GM13977 (cell line): ENCODE results near the gene DDX42.
A peak's percentile ranks its signal among the peaks of the same experiment; 100 is the strongest.

ENCODE experiments used
- DNase-seq: peaks from one replicate; pipeline ENCODE4 v3.0.0; 2012; ENCODE audit warnings: low spot score
- CTCF ChIP-seq: IDR thresholded peaks from 2 replicates; pipeline ENCODE4 v1.5.1; 2012; ENCODE audit warnings: mild to moderate bottlenecking, control low read depth; ENCODE audit not compliant: insufficient read depth; ENCODE audit errors: extremely low read depth, missing control alignments
- in situ Hi-C: fragments of 300-500 bp; cut with MboI; formaldehyde crosslinking; loops from one replicate; pipeline ENCODE4 v1.12.0; 2022; ENCODE audit warnings: low sequenced_read_pairs, low pct_unique_long_range_greater_than_20kb, mixed read lengths, inconsistent platforms; ENCODE audit not compliant: unreplicated experiment

The DDX42 gene

DNA sequence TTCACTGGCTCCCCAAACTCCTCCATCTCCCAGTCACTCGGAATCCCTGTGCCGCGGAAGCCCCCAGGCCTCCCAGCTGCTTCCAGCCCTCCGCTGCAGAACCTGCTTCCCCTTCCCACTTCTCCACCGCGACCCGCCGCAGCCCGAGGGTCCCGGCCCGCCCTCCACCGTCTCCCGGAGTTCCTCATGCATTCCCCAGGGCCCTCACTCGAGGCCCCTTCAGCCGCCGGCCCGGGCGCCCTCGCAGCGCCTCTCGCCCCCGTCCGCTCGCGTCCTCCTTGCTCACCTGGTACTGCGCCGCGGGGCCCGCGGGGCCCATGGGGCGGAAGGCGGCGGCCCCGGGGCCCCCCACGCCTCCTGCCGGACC, 68.2 kb downstream of the DDX42 start:
- no peak for TF ChIP-seq CTCF
- in situ Hi-C loops = loop anchor here (25.0 kb wide), 1 partner anchor 405 kb away; the partner anchor contains the start of gene CYB561
- no peak for DNase-seq

DNA sequence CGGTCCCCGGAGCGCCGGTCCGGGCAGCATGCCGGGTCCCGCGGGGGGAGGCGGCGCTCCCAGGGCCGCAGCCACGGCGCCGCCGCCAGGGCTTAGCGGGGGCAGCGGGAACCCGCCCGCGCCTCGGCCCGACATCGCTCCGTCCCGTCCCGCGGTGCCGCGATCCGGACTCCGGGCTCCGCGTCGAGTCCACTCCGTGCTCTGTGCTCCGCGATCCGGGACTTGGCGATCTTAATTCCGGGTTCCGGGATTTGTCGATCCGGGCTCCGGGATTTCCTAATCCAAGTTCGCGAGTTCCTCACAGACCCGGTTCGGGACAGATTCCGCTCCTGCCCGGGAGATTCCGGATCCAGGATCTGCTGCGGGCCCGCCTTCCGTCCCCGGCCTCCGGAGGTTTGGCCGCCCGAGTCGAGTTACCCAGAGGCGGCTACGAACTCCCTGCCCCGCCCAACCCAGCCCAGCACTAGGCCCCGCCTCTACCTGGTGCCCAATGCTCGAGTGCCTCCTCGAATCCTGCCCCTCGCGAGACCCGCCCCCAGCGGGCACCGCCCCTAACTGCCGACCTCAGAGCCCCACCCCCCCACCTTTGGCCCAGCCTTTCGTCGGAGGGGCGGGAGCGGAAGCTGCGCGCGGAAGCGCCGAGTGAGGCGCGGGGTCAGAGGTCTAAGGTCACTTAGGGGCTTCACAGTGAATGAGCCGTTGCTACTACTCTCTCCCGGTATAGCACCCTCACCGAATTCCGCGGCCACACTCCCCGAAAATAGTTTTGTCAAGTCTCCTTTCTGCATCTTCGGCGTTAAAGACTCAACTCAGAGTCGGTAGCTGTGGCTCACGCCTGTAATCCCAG, 68.8 kb downstream of the DDX42 start, which contains the start of gene SMARCD2:
SMARCD2 (minus strand) TSS at position 146 of the 847 bp plus-strand sequence; CDS start at position 135, 11 bp downstream.
- in situ Hi-C loops = loop anchor here (25.0 kb wide), 1 partner anchor 405 kb away; the partner anchor contains the start of gene CYB561

GRCh38 chr17:63843387-63843888, 69.5 kb downstream of the DDX42 start:
- in situ Hi-C loops = loop anchor here (25.0 kb wide), 1 partner anchor 406 kb away; the partner anchor contains the start of gene CYB561
- peak; percentile 60 for DNase-seq

More for the DNA sequence above, 68.8 kb downstream of the DDX42 start, which contains the start of gene SMARCD2:
- no peak for TF ChIP-seq CTCF
- peak; percentile 98 for DNase-seq

DNA sequence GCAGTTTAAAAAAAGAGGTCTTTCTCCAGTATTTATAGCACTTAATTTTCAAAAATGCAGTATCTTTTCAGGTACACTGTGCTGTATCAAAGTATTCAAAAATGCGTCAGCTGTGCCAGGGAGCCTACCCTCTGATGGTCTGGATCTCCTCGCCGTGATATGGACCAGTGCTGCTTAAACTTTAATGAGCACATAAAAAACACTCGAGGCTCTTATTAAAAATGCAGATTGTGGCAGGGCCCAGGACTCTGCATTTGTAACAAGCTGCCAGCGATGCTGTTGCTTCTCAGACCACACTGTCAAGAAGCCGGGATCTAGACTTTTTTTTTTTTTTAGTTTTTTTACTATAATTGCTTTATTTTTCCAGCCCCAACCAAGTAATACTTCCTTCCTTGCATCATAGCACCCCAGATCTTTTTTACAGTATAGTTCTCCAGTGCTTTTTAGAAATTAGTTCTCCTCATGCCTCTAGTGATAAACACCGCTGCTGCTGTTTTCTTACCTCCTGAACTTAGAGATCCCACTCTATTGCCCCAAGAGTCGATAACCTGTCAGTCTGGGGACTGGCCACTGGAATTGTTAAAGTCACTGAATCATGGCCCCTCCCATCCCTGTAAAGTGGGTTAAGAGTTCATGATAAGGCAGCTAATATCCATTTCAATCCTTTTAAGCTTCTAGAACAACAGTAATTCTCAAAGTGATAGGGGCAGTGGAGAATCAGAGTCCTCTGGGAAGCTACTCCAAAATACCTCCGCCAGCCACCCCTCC, 70.1 kb downstream of the DDX42 start:
- TF ChIP-seq CTCF = no peak
- DNase-seq = no peak
- in situ Hi-C loops = loop anchor here (25.0 kb wide), 1 partner anchor 407 kb away; the partner anchor contains the start of gene CYB561

GRCh38 chr17:63845509-63845908, 71.5 kb downstream of the DDX42 start:
- no peak for TF ChIP-seq CTCF
- no peak for DNase-seq
- in situ Hi-C loops = loop anchor here (25.0 kb wide), 1 partner anchor 408 kb away; the partner anchor contains the start of gene CYB561

DNA sequence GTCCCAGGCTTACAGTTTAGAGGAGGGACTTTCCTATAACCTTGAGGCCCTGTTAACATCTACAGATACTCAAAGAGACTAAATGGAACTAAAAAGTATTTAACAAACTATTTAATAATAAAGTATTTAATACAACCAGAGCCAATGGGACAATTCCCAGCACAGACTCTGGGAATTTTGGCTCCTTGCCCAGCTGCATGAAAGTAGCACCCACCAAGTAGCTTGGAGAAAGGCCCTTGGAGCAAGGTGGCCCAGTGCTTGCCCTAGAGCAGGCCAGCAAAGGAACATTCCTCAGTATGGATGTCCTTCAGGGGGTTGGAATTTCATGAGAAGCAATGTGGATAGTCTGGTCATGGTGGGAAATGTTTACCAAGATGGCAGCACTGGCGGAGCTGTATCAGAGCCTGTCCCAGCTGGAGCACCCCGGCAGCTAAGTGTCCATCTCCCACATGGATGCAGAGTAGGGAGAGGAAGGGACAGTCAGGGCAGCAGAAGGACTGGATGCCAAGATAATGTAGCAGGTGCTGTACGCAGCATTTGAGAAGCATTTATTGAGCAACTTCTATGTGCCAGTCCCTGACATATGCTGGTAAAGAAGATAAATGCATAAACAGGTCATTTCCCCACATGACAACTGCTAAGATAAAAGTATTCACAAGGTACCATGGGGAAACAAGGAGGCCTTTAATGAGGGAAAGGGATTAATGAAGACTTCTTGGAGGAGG, 73.7 kb downstream of the DDX42 start:
- in situ Hi-C loops = loop anchor here (25.0 kb wide), 1 partner anchor 410 kb away; the partner anchor contains the start of gene CYB561
- TF ChIP-seq CTCF = no peak
- DNase-seq = no peak
